Calu3 (cell line): Measurements from ENCODE around the gene SOHLH1. TPM values are rescaled to one million over a fixed set of nuclear protein-coding genes. Genes with fewer than 3 reads are reported as not detected.

Source experiments
- BruUV-seq: library from RNA; stranded (reverse); fragments of 400-500 nt; replicated peaks from 2 replicates; lab custom pipeline; 2021; lab: Mats Ljungman, UMichigan
- CTCF ChIA-PET: fragments of 300-600 bp; sonication (Branson Sonifier 250); formaldehyde crosslinking; loops from one replicate; lab custom pipeline; 2022; ENCODE audit warnings: antibody characterized with exemption; lab: Charles Lee
- DNase-seq: peaks from one replicate; pipeline ENCODE4 v3.0.0; 2022
- H3K27ac Mint-ChIP-seq: one replicate; pipeline ENCODE4 v1.8.0; 2022; ENCODE audit warnings: mixed read lengths; ENCODE audit not compliant: unreplicated experiment
- H3K27me3 Mint-ChIP-seq: one replicate; pipeline ENCODE4 v1.8.0; 2022; ENCODE audit warnings: mixed read lengths; ENCODE audit not compliant: unreplicated experiment
- H3K36me3 Mint-ChIP-seq: one replicate; pipeline ENCODE4 v1.8.0; 2022; ENCODE audit warnings: mild to moderate bottlenecking, moderate library complexity, mixed read lengths; ENCODE audit not compliant: insufficient read depth, unreplicated experiment
- H3K4me1 Mint-ChIP-seq: one replicate; pipeline ENCODE4 v1.8.0; 2022; ENCODE audit warnings: mild to moderate bottlenecking, low read depth, mixed read lengths; ENCODE audit not compliant: unreplicated experiment
- H3K4me3 Mint-ChIP-seq: one replicate; pipeline ENCODE4 v1.8.0; 2022; ENCODE audit warnings: mild to moderate bottlenecking, low read depth, moderate library complexity, mixed read lengths; ENCODE audit not compliant: unreplicated experiment
- H3K9me3 Mint-ChIP-seq: one replicate; pipeline ENCODE4 v1.8.0; 2022; ENCODE audit warnings: low read depth, mixed read lengths; ENCODE audit not compliant: unreplicated experiment
- CTCF ChIP-seq: fragments of 200-600 bp; IDR thresholded peaks from one replicate; pipeline ENCODE4 v1.8.0; 2022; ENCODE audit warnings: antibody characterized with exemption; ENCODE audit not compliant: unreplicated experiment
- intact Hi-C: fragments of 100-400 bp; cut with micrococcal nuclease; formaldehyde crosslinking; loops from one replicate; pipeline ENCODE4 v1.10.0; 2022; ENCODE audit not compliant: unreplicated experiment
- total RNA-seq: library from RNA; stranded (reverse); gene quantifications from 2 replicates; pipeline ENCODE4 v1.2.3, GENCODE V29; 2022

The SOHLH1 gene
- total RNA-seq, 1 experiment from 2014 or later, result not detected

GRCh38 chr9:135718616-135719015 lies 19.3 kb upstream of the SOHLH1 start:
- Mint-ChIP-seq H3K9me3 (no peaks in the 10 kb centered on the region), H3K4me1 (no peaks in the 10 kb centered on the region), H3K36me3 (no peaks in the 10 kb centered on the region), H3K27ac (no peak overlapping the region), H3K27me3 (peaks cover 52% of the 10 kb centered on the region), H3K4me3 (no peak overlapping the region)
- peak; percentile 34 for DNase-seq
- TF ChIP-seq CTCF, result no peak
- intact Hi-C loops, result no loop called here
- CTCF ChIA-PET, result interaction anchor here (0.6 kb wide), 1 partner anchor 1784 kb away, joined by 4 read pairs; no protein-coding TSS in a partner anchor
- BruUV-seq, result no TSS peak

DNA sequence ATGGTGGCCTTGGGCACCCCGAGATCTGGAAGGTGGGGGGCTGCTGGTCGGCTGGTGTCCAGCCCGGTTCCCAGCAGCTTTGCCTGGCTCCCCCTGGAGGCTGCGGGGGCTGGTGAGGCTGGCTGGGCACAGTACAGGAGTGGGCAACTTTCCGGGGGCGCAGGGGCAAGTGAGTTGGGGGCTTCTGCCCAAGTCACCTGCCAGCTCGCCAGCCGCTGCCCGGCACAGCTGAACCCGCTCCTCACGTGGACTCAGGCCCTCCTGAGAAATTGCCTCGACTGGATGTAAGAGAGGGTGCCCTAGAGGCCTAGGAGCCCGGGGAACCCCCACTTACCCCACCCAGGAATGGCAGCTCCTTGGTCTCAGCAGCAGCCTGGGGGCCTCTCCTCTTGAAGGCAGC lies 18.1 kb upstream of the SOHLH1 start:
- CTCF ChIA-PET, result no interaction called here
- no peak for TF ChIP-seq CTCF
- H3K27ac Mint-ChIP-seq, result no peak overlapping the region
- BruUV-seq, result no TSS peak
- no peaks in the 10 kb centered on the region for H3K4me1 Mint-ChIP-seq
- intact Hi-C loops, result no loop called here
- H3K9me3 Mint-ChIP-seq, result no peaks in the 10 kb centered on the region
- H3K36me3 Mint-ChIP-seq, result no peaks in the 10 kb centered on the region
- no peak for DNase-seq
- peaks cover 52% of the 10 kb centered on the region for H3K27me3 Mint-ChIP-seq
- H3K4me3 Mint-ChIP-seq, result no peak overlapping the region

DNA sequence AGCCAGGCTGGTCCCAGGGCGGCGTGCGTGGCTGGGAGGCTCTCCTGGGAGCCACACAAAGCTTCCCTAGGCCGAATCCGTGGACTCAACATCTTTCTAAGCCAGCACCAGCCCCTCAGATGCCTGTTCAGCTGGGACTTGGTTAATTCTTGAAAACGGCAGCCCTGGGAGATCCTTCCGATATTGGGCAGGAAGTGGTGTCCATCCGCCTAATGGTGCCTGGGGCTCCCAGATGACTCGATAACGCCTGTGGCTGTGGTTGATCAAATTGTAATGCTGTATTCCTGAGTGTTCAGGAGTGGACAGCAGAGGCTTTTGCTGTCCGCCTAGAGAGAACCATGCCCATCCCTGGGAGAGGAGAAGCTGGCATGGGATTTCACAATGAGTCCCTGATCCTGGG lies 16.8 kb upstream of the SOHLH1 start:
- CTCF ChIA-PET, result no interaction called here
- H3K9me3 Mint-ChIP-seq, result no peaks in the 10 kb centered on the region
- no peak for DNase-seq
- H3K27me3 Mint-ChIP-seq, result peaks cover 63% of the 10 kb centered on the region
- H3K4me1 Mint-ChIP-seq, result no peaks in the 10 kb centered on the region
- no peak for TF ChIP-seq CTCF
- no TSS peak for BruUV-seq
- H3K4me3 Mint-ChIP-seq, result no peak overlapping the region
- H3K27ac Mint-ChIP-seq, result no peak overlapping the region
- no peaks in the 10 kb centered on the region for H3K36me3 Mint-ChIP-seq
- intact Hi-C loops, result no loop called here

DNA sequence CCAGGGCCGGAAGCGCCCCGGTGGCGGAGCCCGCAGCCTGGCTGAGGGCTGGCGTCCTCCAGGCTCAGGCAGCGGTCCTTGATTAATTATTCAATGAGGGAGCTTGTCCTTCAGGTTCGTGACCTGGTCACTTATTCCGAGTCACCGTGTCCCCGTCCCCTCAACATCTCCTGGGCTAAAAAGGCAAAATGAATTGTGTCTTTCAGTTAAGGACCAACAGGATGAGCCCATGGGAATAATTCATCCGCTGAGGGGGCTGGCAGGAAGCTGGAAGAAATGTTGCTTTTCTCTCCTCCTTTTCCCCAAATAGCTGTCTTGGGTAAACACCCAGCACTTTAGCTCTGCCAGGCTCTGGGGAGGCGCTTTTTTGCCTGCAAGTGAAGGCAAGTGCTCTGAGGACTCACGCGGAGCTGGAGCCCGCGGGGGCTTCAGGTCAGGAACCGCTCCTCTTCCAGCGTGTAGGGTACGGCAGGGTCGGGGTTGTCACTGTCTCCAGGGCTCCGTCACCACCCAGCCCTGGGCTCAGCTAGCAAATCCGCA lies 15.8 kb upstream of the SOHLH1 start:
- Mint-ChIP-seq H3K4me1 (no peaks in the 10 kb centered on the region), H3K36me3 (no peaks in the 10 kb centered on the region), H3K27me3 (peaks cover 73% of the 10 kb centered on the region), H3K9me3 (no peaks in the 10 kb centered on the region), H3K27ac (no peak overlapping the region), H3K4me3 (no peak overlapping the region)
- DNase-seq, result no peak
- no TSS peak for BruUV-seq
- no peak for TF ChIP-seq CTCF
- CTCF ChIA-PET, result no interaction called here
- intact Hi-C loops, result no loop called here
